Breast epithelium (tissue), 4 donors: ENCODE measurements around the gene MDFIC. TPM values are rescaled to one million over a fixed set of nuclear protein-coding genes. Genes with fewer than 3 reads are reported as not detected.

Experiments used
- DNase-seq, 2 donors: peaks; one replicate each; pipeline ENCODE4 v3.0.0-alpha.2; 2019; ENCODE audit warnings: low spot score in 2 of 2
- H3K27ac ChIP-seq, 2 donors: fragments of 200-600 bp; sonication (generic) in 1 of 2; one replicate each; pipeline ENCODE4 v1.5.1; 2016 to 2019; ENCODE audit warnings: mild to moderate bottlenecking in 1 of 2
- H3K27me3 ChIP-seq, 2 donors: fragments of 200-600 bp; sonication (generic) in 1 of 2; one replicate each; pipeline versions ENCODE4 v1.5.1 to v1.6.0; 2017 to 2019; ENCODE audit warnings: control low read depth in 1 of 2, mild to moderate bottlenecking in 1 of 2
- H3K36me3 ChIP-seq: fragments of 200-600 bp; one replicate; pipeline ENCODE4 v1.5.1; 2019
- H3K4me1 ChIP-seq, 2 donors: fragments of 200-600 bp; sonication (generic); one replicate each; pipeline ENCODE4 v1.5.1; 2016 to 2019; ENCODE audit warnings: control low read depth in 1 of 2
- H3K4me3 ChIP-seq, 3 donors: fragments of 200-600 bp; sonication (generic); 1 replicate in 2 of 3; 2 replicates in 1 of 3; pipeline ENCODE4 v1.5.1; 2016 to 2019; ENCODE audit warnings: mild to moderate bottlenecking in 3 of 3, moderate library complexity in 2 of 3
- H3K9me3 ChIP-seq, 2 donors: fragments of 200-600 bp; sonication (generic) in 1 of 2; one replicate each; pipeline ENCODE4 v1.5.1; 2016 to 2019; ENCODE audit warnings: control low read depth in 1 of 2
- POLR2A ChIP-seq: fragments of 450-650 bp; IDR thresholded peaks from one replicate; pipeline ENCODE4 v1.6.1; 2016; ENCODE audit warnings: antibody characterized with exemption, mild to moderate bottlenecking, moderate library complexity
- POLR2AphosphoS5 ChIP-seq, 3 donors: sonication (generic); formaldehyde crosslinking; IDR thresholded peaks; one replicate each; pipeline ENCODE4 v1.6.1; 2017; ENCODE audit warnings: antibody characterized with exemption in 3 of 3
- intact Hi-C: fragments of 100-400 bp; cut with DNase I; formaldehyde crosslinking; loops from one replicate; pipeline ENCODE4 v1.15.1; 2023; ENCODE audit warnings: low total_unique reads
- total RNA-seq, 3 donors: library from RNA; depleted of rRNA; stranded (reverse); fragments of >200 nt; gene quantifications; one replicate each; pipeline ENCODE4 v1.1.0, GENCODE V29; 2016
- TF ChIP-seq, protein P1 (sequence below), 3 donors: fragments of 450-650 bp; IDR thresholded peaks; one replicate each; pipeline ENCODE4 v1.5.1; 2016 to 2017; ENCODE audit warnings: antibody characterized with exemption in 3 of 3, mild to moderate bottlenecking in 3 of 3, moderate library complexity in 3 of 3

MDFIC gene
- total RNA-seq, 3 donors from 2014 or later: 29.9 to 146 (median 55.4) TPM

DNA sequence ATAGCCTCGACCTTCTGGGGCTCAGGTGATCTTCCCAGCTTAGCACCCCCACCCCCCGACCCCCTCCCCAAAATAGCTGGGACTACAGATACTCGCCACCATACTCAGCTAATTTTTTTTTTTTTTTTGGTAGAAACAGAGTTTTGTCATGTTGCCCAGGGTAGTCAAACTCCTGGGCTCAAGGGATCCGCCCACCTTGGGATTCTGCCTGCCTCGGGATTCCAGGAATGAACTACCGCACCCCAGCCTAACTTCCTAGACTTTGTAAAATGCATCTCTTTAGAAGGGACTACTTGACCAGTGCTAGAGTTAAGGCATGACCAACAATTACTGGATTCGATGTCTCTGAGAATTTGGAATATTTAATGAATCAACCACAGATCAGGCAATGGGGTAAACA, 85.9 kb downstream of the MDFIC start:
- Histone ChIP-seq H3K4me1 (no peaks in the 10 kb centered on the region), H3K27ac (no peak overlapping the region), H3K9me3 (no peaks in the 10 kb centered on the region), H3K4me3 (no peak overlapping the region), H3K27me3 (no peaks in the 10 kb centered on the region), H3K36me3 (no peaks in the 10 kb centered on the region)
- no peak for TF ChIP-seq POLR2A
- no peak for TF ChIP-seq POLR2AphosphoS5 (IDR thresholded peaks at IDR 0.05)
- TF ChIP-seq, protein P1, sequence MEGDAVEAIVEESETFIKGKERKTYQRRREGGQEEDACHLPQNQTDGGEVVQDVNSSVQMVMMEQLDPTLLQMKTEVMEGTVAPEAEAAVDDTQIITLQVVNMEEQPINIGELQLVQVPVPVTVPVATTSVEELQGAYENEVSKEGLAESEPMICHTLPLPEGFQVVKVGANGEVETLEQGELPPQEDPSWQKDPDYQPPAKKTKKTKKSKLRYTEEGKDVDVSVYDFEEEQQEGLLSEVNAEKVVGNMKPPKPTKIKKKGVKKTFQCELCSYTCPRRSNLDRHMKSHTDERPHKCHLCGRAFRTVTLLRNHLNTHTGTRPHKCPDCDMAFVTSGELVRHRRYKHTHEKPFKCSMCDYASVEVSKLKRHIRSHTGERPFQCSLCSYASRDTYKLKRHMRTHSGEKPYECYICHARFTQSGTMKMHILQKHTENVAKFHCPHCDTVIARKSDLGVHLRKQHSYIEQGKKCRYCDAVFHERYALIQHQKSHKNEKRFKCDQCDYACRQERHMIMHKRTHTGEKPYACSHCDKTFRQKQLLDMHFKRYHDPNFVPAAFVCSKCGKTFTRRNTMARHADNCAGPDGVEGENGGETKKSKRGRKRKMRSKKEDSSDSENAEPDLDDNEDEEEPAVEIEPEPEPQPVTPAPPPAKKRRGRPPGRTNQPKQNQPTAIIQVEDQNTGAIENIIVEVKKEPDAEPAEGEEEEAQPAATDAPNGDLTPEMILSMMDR (IDR thresholded peaks at IDR 0.05): no peak
- no peak for DNase-seq
- intact Hi-C loops: no loop called here

DNA sequence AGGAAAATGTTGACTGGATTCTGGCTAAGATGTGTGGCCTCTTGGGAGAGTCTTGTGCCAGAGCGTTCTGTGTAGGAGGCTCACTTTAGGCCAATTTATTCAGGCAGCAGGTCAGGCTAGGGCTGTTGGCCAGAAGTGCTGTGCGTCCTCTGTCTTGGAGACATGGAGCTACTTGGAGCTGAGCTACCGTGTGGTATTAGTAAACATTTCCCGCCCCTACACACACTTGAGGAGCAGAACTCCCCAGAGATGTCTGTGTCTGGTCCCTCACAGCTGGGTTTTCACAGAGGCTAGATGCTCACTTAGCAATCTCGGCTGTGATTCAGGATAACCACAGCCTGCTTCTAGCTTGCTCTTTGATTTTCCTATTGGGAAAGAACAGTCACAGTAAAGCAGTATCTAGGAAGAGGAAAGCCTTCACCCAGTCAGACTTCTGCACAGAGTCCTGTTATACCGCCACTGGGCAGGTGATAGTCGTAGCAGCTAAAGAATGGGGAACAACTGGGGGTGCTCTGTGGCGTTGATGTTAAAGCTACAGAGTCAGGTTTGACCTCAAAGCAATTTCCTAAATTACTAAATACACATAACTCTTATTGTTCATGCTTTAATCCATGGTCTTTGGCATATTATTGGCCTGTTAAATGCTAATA, 86.7 kb downstream of the MDFIC start:
- intact Hi-C loops: no loop called here
- Histone ChIP-seq H3K4me1 (no peaks in the 10 kb centered on the region), H3K36me3 (no peaks in the 10 kb centered on the region), H3K9me3 (no peaks in the 10 kb centered on the region), H3K27ac (peak overlapping the region; percentile 21 to 62), H3K4me3 (no peak overlapping the region), H3K27me3 (no peaks in the 10 kb centered on the region)
- no peak for TF ChIP-seq POLR2AphosphoS5 (IDR thresholded peaks at IDR 0.05)
- TF ChIP-seq POLR2A: no peak
- TF ChIP-seq, protein P1 (IDR thresholded peaks at IDR 0.05): no peak
- DNase-seq: peak in 1 of 2 donors; percentile 44

DNA sequence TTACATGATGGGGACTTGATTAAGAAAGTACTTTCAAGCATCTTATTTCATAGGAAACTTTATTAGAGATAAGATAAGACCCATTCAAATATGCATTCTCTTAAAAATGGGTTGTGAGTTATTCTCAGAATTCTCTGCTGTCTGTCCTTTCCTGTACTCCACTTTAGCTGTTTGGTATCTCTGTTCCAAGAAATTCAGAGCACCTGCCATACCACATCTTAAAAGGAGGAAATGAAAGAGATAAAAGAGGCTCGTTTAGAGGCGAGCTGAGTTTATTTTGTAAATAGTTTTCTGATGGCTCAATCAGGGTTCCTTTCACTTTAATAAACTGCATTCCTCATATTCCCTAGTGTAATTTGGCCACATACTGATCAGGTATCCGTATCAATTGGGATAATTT, 87.2 kb downstream of the MDFIC start:
- H3K9me3 ChIP-seq: no peaks in the 10 kb centered on the region

DNA sequence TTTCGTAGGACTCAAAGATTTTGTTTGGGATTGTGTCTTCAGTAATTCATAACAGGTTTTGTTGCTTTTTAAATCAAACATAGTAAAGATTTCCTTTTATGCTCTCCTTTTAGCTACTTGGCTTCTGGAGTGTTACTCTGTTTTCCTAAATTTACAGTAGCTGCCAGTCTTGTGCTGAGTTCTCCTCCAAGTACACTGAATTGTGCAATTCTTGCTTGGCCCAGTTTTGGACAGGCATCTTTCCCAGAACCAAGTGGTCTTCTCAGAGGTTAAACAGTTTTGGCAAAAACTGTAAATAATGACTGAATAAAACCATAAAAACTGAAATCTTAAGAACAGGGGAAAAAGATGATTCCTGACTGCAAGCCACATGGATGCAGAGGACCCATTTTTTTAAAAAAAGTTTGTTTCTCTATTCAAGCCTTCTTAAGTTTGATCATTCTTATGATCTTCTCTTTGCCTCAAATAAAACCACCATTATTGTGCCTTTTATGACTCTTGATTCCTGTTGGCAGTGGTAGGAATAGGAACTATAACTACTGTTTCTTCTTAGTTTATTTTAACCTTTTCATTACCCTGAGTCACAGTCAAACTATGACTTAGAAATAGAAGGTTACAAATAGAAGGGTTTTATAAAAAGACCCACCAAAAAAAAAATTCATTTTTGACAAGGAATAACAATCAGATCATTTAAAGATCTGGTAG, 88.0 kb downstream of the MDFIC start:
- peak overlapping the region in 1 of 2 donors; percentile 33 for H3K27ac ChIP-seq
- no peaks in the 10 kb centered on the region for H3K4me1 ChIP-seq
- H3K4me3 ChIP-seq: no peak overlapping the region

More for the DNA sequence above, 87.2 kb downstream of the MDFIC start:
- Histone ChIP-seq H3K27ac (peak overlapping the region in 1 of 2 donors; percentile 62), H3K27me3 (no peaks in the 10 kb centered on the region), H3K4me3 (no peak overlapping the region), H3K4me1 (no peaks in the 10 kb centered on the region), H3K36me3 (no peaks in the 10 kb centered on the region)
- intact Hi-C loops: no loop called here
- no peak for DNase-seq
- TF ChIP-seq POLR2AphosphoS5 (IDR thresholded peaks at IDR 0.05) (no peak), POLR2A (no peak)
- TF ChIP-seq, protein P1 (IDR thresholded peaks at IDR 0.05): no peak

DNA sequence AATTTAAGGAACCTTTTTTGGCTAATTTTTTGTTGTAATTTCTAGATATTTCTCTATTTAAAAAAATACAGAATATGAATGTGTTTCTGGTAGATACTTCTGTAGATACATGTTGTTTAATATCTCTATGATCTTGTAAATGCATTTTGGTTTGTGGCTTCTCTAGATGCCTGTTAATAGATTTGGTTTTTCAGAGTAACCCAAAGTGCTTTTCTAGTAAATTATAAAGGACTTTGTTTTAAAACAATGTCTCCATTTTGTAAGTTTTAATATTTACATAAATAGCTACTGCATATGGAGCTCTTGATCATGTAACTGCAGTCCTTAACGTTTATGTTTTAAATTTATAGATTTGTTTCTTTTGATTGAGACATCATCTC, 88.5 kb downstream of the MDFIC start:
- no peak for DNase-seq
- Histone ChIP-seq H3K27me3 (no peaks in the 10 kb centered on the region), H3K27ac (no peak overlapping the region), H3K4me3 (no peak overlapping the region), H3K36me3 (no peaks in the 10 kb centered on the region), H3K4me1 (no peaks in the 10 kb centered on the region), H3K9me3 (no peaks in the 10 kb centered on the region)
- TF ChIP-seq, protein P1 (IDR thresholded peaks at IDR 0.05): no peak
- no peak for TF ChIP-seq POLR2AphosphoS5 (IDR thresholded peaks at IDR 0.05)
- TF ChIP-seq POLR2A: no peak
- intact Hi-C loops: no loop called here

More for the DNA sequence above, 88.0 kb downstream of the MDFIC start:
- intact Hi-C loops: no loop called here
- Histone ChIP-seq H3K36me3 (no peaks in the 10 kb centered on the region), H3K27me3 (no peaks in the 10 kb centered on the region), H3K9me3 (no peaks in the 10 kb centered on the region)
- peak in 1 of 3 donors; percentile 57 for TF ChIP-seq POLR2AphosphoS5 (IDR thresholded peaks at IDR 0.05)
- TF ChIP-seq, protein P1 (IDR thresholded peaks at IDR 0.05): no peak
- no peak for DNase-seq
